ENCODE data around the gene RPS23. TPM values are rescaled to one million over a fixed set of nuclear protein-coding genes. Genes with fewer than 3 reads are reported as not detected.

RPS23 gene
- total and polyA plus RNA-seq, 12 donors, result 927 to 3,427 (median 1,119) TPM

DNA sequence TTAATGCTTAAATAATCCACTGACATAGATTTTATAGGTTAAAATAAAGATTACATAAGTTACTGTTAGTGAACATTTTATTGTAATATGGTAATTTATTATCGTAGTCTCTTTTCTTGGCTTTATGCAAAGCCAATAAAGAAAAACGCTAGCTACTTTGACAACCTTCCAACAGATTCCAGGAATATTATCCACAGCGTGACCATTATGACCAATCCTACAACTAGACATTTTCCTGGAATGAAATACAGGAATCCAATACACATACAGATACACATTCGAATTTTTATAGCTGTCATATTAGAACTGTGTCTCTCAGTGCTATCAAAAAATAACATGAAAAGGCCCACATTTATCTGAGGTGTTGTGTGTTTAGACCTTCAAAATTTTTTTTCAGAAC is 13.1 kb downstream of the RPS23 start:
- peaks cover 0 to 13% (median 0%) of the 10 kb centered on the region in 9 donors for H3K4me1 ChIP-seq
- TF ChIP-seq, protein P1, sequence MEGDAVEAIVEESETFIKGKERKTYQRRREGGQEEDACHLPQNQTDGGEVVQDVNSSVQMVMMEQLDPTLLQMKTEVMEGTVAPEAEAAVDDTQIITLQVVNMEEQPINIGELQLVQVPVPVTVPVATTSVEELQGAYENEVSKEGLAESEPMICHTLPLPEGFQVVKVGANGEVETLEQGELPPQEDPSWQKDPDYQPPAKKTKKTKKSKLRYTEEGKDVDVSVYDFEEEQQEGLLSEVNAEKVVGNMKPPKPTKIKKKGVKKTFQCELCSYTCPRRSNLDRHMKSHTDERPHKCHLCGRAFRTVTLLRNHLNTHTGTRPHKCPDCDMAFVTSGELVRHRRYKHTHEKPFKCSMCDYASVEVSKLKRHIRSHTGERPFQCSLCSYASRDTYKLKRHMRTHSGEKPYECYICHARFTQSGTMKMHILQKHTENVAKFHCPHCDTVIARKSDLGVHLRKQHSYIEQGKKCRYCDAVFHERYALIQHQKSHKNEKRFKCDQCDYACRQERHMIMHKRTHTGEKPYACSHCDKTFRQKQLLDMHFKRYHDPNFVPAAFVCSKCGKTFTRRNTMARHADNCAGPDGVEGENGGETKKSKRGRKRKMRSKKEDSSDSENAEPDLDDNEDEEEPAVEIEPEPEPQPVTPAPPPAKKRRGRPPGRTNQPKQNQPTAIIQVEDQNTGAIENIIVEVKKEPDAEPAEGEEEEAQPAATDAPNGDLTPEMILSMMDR (IDR thresholded peaks at IDR 0.05), result no peak
- peaks cover 0 to 22% (median 0%) of the 10 kb centered on the region in 11 donors for H3K9me3 ChIP-seq
- no peak overlapping the region for H3K27ac ChIP-seq
- no peaks in the 10 kb centered on the region for H3K27me3 ChIP-seq
- H3K36me3 ChIP-seq, result peaks cover 0 to 8% (median 0%) of the 10 kb centered on the region in 9 donors
- WGBS, 2 donors, result 33 to 35% methylated on average over 4 of the region's 4 CpGs
- H3K4me3 ChIP-seq, result no peak overlapping the region
- no peak for DNase-seq
- intact Hi-C loops (cut with DNase I), result no loop called here
- ATAC-seq, result peak in 1 of 8 donors; percentile 35

DNA sequence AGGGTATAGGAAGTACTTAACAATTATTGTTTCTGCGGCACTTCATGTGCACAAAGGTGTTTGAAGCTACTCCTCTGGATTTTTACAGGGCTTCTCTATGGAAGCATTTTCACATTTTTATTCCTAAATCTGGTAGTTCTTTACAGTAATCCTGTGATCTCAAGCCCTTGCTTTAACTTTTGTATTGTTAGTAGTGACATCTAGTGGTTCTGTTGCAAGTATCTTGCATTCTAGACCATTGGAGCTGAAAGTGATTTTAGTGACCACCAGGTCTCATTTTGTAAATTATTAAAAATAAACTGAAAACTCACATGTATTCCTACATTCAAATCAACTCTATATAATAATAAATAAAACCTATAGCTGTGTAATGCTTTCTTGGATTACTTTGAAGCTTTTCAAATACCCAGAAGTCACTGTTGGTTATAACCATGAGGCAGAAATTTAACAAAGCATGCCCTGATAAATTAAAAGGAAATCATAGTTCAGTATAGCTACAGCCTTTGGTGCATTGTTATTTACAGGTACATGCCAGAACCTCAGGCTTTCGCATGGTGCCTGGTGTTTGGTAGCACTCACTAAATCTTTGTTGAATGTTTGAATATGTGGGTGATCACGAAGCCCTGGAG is 18.9 kb downstream of the RPS23 start:
- ATAC-seq, result peak in 2 of 8 donors; percentile 41 to 42
- no peaks in the 10 kb centered on the region for H3K9me3 ChIP-seq
- TF ChIP-seq, protein P1 (IDR thresholded peaks at IDR 0.05), result peak in 7 of 9 donors; percentile 29 to 64 (median 47)
- intact Hi-C loops (cut with DNase I), result no loop called here
- no peak for DNase-seq
- WGBS, 2 donors, result 73 to 74% methylated on average over 3 of the region's 3 CpGs
- H3K27ac ChIP-seq, result no peak overlapping the region
- no peaks in the 10 kb centered on the region for H3K27me3 ChIP-seq
- H3K36me3 ChIP-seq, result peaks cover 0 to 5% (median 0%) of the 10 kb centered on the region in 9 donors
- H3K4me3 ChIP-seq, result no peak overlapping the region
- H3K4me1 ChIP-seq, result peaks cover 0 to 8% (median 0%) of the 10 kb centered on the region in 9 donors

DNA sequence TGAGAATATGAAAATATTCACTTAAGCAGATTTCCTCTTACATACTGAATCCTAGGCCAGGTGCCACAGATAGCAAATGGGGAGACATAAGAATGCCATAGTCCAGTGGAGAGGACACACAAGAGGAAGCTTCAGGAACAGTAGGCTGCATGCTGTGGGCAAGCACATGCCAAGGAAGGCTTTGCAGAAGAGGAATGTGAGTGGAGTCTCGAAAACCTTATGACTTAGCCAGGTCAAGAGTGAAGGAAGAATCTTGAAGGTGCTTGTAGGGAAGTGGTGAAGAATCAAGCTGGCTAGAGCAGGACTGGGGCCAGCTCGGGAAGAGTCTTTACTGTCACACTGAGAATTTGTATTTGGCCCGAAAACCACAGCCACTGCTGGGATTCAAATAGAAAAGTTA is 20.4 kb downstream of the RPS23 start:
- no peak overlapping the region for H3K27ac ChIP-seq
- no peaks in the 10 kb centered on the region for H3K9me3 ChIP-seq
- H3K36me3 ChIP-seq, result peaks cover 0 to 19% (median 0%) of the 10 kb centered on the region in 9 donors
- TF ChIP-seq, protein P1 (IDR thresholded peaks at IDR 0.05), result no peak
- WGBS, 2 donors, result 85 to 89% methylated on average over 3 of the region's 3 CpGs
- H3K4me3 ChIP-seq, result no peak overlapping the region
- no peaks in the 10 kb centered on the region for H3K27me3 ChIP-seq
- peaks cover 0 to 8% (median 0%) of the 10 kb centered on the region in 9 donors for H3K4me1 ChIP-seq
- intact Hi-C loops (cut with DNase I), result no loop called here
- DNase-seq (no peak), ATAC-seq (no peak)

DNA sequence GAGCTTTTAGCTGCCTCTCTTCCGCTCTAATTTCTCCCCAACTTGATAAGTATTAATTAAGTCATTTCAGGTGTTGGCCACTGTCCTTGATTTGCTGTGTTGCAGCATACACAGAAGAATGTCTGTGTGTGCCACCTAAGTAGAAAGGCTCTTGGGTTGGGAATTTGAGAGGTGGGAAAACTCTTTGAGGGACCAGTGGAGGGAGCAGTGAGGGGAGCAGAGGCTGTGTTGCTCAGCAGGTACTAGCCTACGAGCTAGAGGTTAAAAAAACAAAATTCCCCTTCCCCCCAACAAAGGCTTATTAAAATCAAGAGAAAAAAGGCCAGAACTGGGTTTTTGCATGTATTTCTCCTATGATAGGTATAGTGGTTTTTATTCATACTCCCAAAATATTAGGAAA is 20.9 kb downstream of the RPS23 start:
- peaks cover 0 to 21% (median 0%) of the 10 kb centered on the region in 9 donors for H3K36me3 ChIP-seq
- H3K9me3 ChIP-seq, result no peaks in the 10 kb centered on the region
- ATAC-seq (no peak), DNase-seq (no peak)
- intact Hi-C loops (cut with DNase I), result no loop called here
- H3K27me3 ChIP-seq, result no peaks in the 10 kb centered on the region
- WGBS, 2 donors, result 91 to 93% methylated on average over 2 of the region's 2 CpGs
- H3K27ac ChIP-seq, result no peak overlapping the region
- H3K4me3 ChIP-seq, result no peak overlapping the region
- peaks cover 0 to 8% (median 0%) of the 10 kb centered on the region in 9 donors for H3K4me1 ChIP-seq
- TF ChIP-seq, protein P1 (IDR thresholded peaks at IDR 0.05), result no peak

All from heart right ventricle (tissue), 16 donors.